SK-N-SH treated with all-trans-retinoic acid at 6 μM for 48 hours (cell line): ENCODE results near the gene SFRP2.

Experiments
- ARNTL ChIP-seq: fragments of 450-650 bp; formaldehyde crosslinking; IDR thresholded peaks from 2 replicates; pipeline ENCODE4 v1.5.0; 2020; ENCODE audit warnings: low read depth, mild to moderate bottlenecking, moderate library complexity, borderline replicate concordance
- TCF4 ChIP-seq: fragments of 250-450 bp; sonication (Bioruptor Pico); IDR thresholded peaks from 2 replicates; pipeline ENCODE4 v1.8.0; 2021; ENCODE audit warnings: mild to moderate bottlenecking, moderate library complexity, borderline replicate concordance
- ZFP3 ChIP-seq: fragments of 250-450 bp; sonication (Bioruptor Pico); IDR thresholded peaks from 2 replicates; pipeline ENCODE4 v1.5.0; 2020; ENCODE audit warnings: mild to moderate bottlenecking, moderate library complexity
- ZFP30 ChIP-seq: fragments of 450-650 bp; formaldehyde crosslinking; IDR thresholded peaks from 2 replicates; pipeline ENCODE4 v1.5.0; 2022; ENCODE audit warnings: mild to moderate bottlenecking, moderate library complexity
- ZNF565 ChIP-seq: fragments of 450-650 bp; formaldehyde crosslinking; conservative IDR thresholded peaks from 2 replicates; pipeline ENCODE4 v1.5.0; 2020; ENCODE audit warnings: low read depth, mild to moderate bottlenecking, moderate library complexity
- TF ChIP-seq, protein P1 (sequence below): fragments of 250-450 bp; sonication (Bioruptor Pico); IDR thresholded peaks from 2 replicates; pipeline ENCODE4 v1.8.0; 2021; ENCODE audit warnings: low read depth, mild to moderate bottlenecking, moderate library complexity, borderline replicate concordance
- TF ChIP-seq, protein P2 (sequence below): fragments of 250-450 bp; sonication (Bioruptor Pico); IDR thresholded peaks from 2 replicates; pipeline ENCODE4 v1.5.1; 2020; ENCODE audit warnings: low read depth, mild to moderate bottlenecking, moderate library complexity
- TF ChIP-seq, protein P3 (sequence below): fragments of 250-450 bp; sonication (Bioruptor Pico); IDR thresholded peaks from 2 replicates; pipeline ENCODE4 v1.8.0; 2020; ENCODE audit warnings: mild to moderate bottlenecking, moderate library complexity, borderline replicate concordance

DNA sequence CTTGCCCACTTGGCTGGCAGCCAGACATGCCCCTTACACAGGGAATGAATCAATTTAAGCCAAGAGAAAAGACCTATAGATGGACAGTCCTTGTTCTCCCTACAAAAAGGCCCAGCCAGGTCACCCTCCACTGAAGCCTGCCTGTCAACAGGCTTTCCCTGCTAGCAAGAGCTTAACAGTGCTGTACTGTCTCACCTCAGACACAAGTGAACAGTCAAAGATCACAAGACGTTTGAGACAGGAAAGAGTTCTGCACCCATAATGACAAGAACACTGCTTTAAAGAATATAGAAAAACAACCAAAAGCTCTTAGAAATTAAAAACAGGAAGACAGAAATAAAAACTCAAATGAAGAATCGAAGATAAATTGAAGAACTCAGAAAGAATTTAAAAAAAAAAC is 33.7 kb downstream of the SFRP2 start:
- TF ChIP-seq ZFP3 (CRISPR knock-in tag) = no peak
- TF ChIP-seq, protein P1, sequence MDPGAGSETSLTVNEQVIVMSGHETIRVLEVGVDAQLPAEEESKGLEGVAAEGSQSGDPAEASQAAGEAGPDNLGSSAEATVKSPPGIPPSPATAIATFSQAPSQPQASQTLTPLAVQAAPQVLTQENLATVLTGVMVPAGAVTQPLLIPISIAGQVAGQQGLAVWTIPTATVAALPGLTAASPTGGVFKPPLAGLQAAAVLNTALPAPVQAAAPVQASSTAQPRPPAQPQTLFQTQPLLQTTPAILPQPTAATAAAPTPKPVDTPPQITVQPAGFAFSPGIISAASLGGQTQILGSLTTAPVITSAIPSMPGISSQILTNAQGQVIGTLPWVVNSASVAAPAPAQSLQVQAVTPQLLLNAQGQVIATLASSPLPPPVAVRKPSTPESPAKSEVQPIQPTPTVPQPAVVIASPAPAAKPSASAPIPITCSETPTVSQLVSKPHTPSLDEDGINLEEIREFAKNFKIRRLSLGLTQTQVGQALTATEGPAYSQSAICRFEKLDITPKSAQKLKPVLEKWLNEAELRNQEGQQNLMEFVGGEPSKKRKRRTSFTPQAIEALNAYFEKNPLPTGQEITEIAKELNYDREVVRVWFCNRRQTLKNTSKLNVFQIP (CRISPR knock-in tag) = no peak
- no peak for TF ChIP-seq TCF4 (CRISPR knock-in tag)
- TF ChIP-seq ZNF565 = no peak
- TF ChIP-seq ZFP30 (CRISPR knock-in tag) = no peak
- TF ChIP-seq, protein P2, sequence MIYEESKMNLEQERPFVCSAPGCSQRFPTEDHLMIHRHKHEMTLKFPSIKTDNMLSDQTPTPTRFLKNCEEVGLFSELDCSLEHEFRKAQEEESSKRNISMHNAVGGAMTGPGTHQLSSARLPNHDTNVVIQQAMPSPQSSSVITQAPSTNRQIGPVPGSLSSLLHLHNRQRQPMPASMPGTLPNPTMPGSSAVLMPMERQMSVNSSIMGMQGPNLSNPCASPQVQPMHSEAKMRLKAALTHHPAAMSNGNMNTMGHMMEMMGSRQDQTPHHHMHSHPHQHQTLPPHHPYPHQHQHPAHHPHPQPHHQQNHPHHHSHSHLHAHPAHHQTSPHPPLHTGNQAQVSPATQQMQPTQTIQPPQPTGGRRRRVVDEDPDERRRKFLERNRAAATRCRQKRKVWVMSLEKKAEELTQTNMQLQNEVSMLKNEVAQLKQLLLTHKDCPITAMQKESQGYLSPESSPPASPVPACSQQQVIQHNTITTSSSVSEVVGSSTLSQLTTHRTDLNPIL = no peak
- TF ChIP-seq, protein P3, sequence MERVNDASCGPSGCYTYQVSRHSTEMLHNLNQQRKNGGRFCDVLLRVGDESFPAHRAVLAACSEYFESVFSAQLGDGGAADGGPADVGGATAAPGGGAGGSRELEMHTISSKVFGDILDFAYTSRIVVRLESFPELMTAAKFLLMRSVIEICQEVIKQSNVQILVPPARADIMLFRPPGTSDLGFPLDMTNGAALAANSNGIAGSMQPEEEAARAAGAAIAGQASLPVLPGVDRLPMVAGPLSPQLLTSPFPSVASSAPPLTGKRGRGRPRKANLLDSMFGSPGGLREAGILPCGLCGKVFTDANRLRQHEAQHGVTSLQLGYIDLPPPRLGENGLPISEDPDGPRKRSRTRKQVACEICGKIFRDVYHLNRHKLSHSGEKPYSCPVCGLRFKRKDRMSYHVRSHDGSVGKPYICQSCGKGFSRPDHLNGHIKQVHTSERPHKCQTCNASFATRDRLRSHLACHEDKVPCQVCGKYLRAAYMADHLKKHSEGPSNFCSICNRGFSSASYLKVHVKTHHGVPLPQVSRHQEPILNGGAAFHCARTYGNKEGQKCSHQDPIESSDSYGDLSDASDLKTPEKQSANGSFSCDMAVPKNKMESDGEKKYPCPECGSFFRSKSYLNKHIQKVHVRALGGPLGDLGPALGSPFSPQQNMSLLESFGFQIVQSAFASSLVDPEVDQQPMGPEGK (CRISPR knock-in tag) = no peak
- no peak for TF ChIP-seq ARNTL (CRISPR knock-in tag)
